ENCODE measurements around the gene CTNND1. TPM values are rescaled to one million over a fixed set of nuclear protein-coding genes. Genes with fewer than 3 reads are reported as not detected.
"Not testable (repeated sequence)": the region's sequence is repeated elsewhere in the genome, so short reads cannot be mapped to it uniquely, and the experiment has no call there.

CTNND1 gene
- total and polyA plus RNA-seq, 3 experiments from 2014 or later, result 0.95 to 4.4 (median 3.1) TPM

DNA sequence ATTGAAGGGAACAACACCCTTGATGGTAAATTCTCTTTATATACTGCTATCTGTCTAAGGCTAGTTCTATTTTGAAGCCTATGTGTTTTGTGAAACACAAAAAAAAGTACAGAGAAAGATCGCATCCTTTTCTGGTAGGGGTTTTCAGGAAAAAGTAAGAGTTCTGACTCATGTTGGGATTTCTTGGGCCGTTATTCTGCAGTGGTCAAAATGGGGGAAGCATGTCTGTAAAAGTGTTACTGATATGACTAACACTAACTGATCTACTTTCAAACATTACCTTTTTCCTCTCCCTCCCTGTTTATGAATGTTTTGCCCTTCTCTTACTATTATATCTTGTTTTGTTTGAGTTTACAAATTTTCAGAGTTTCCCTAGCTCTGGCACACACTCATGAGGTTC lies 53.9 kb downstream of the CTNND1 start:
- Histone ChIP-seq H3K4me1 (ENCODE audit: insufficient read depth, low read length) (no peaks in the 10 kb centered on the region), H3K4me3 (ENCODE audit: low read length) (no peak overlapping the region), H3K27ac (ENCODE audit: low read depth, low read length) (no peak overlapping the region), H3K36me3 (ENCODE audit: insufficient read depth, low read length) (peaks cover 17% of the 10 kb centered on the region), H3K27me3 (ENCODE audit: insufficient read depth, low read length, poor library complexity, severe bottlenecking) (no peaks in the 10 kb centered on the region), H3K9me3 (ENCODE audit: low read length) (no peaks in the 10 kb centered on the region)
- H3K4me1 Mint-ChIP-seq, result no peaks in the 10 kb centered on the region
- ChIA-PET CTCF (no interaction called here), POLR2A (interaction anchor here (0.7 kb wide), 1 partner anchor 106 kb away, joined by 3 read pairs; no protein-coding TSS in a partner anchor)
- H3K36me3 Mint-ChIP-seq, result peaks cover 0 to 53% (median 18%) of the 10 kb centered on the region in 3 donors
- no peak for DNase-seq
- no peak overlapping the region for H3K4me3 Mint-ChIP-seq
- H3K9me3 Mint-ChIP-seq, result no peaks in the 10 kb centered on the region
- H3K27me3 Mint-ChIP-seq, result no peaks in the 10 kb centered on the region
- H3K27ac Mint-ChIP-seq, result no peak overlapping the region

GRCh38 chr11:57815877-57816276 lies 54.3 kb downstream of the CTNND1 start:
- ChIA-PET POLR2A (no interaction called here), CTCF (no interaction called here)
- H3K9me3 Mint-ChIP-seq, result no peaks in the 10 kb centered on the region
- Histone ChIP-seq H3K9me3 (ENCODE audit: low read length) (no peaks in the 10 kb centered on the region), H3K27me3 (ENCODE audit: insufficient read depth, low read length, poor library complexity, severe bottlenecking) (no peaks in the 10 kb centered on the region), H3K4me1 (ENCODE audit: insufficient read depth, low read length) (no peaks in the 10 kb centered on the region), H3K27ac (ENCODE audit: low read depth, low read length) (no peak overlapping the region), H3K4me3 (ENCODE audit: low read length) (no peak overlapping the region), H3K36me3 (ENCODE audit: insufficient read depth, low read length) (peaks cover 15% of the 10 kb centered on the region)
- no peaks in the 10 kb centered on the region for H3K4me1 Mint-ChIP-seq
- peaks cover 0 to 51% (median 18%) of the 10 kb centered on the region in 3 donors for H3K36me3 Mint-ChIP-seq
- H3K27me3 Mint-ChIP-seq, result no peaks in the 10 kb centered on the region
- no peak for DNase-seq
- H3K27ac Mint-ChIP-seq, result no peak overlapping the region
- no peak overlapping the region for H3K4me3 Mint-ChIP-seq

DNA sequence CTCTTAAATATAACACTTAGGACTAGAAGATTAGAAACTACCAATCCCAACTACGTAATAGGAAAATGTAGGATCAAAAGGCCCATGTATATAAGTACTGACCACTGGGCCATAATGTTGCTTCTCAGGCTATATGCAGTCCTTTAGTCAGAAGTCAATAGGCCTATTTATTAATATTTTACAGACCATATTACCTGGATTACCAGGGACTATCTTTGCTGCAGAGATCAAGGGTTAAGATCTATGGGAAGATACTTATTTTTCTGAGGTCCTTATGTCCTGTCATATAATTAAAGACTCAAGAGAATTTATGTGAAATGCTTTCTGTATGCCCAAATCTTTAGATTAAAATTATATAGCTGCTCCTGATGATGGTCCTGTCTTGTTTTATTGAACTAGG lies 57.2 kb downstream of the CTNND1 start:
- Mint-ChIP-seq H3K36me3 (peaks cover 0 to 39% (median 15%) of the 10 kb centered on the region in 3 donors), H3K27me3 (peaks cover 0 to 1% of the 10 kb centered on the region in 2 donors), H3K9me3 (no peaks in the 10 kb centered on the region), H3K4me3 (no peak overlapping the region), H3K4me1 (no peaks in the 10 kb centered on the region), H3K27ac (no peak overlapping the region)
- no peak overlapping the region for H3K4me3 ChIP-seq (ENCODE audit: low read length)
- no peak overlapping the region for H3K27ac ChIP-seq (ENCODE audit: low read depth, low read length)
- no peaks in the 10 kb centered on the region for H3K9me3 ChIP-seq (ENCODE audit: low read length)
- CTCF ChIA-PET, result interaction anchor here (1.0 kb wide), 1 partner anchor 13 kb away, joined by 3 read pairs; no protein-coding TSS in a partner anchor
- no peaks in the 10 kb centered on the region for H3K4me1 ChIP-seq (ENCODE audit: insufficient read depth, low read length)
- no peaks in the 10 kb centered on the region for H3K27me3 ChIP-seq (ENCODE audit: insufficient read depth, low read length, poor library complexity, severe bottlenecking)
- POLR2A ChIA-PET, result no interaction called here
- H3K36me3 ChIP-seq (ENCODE audit: insufficient read depth, low read length), result peaks cover 4% of the 10 kb centered on the region
- no peak for DNase-seq

GRCh38 chr11:57819252-57819979 lies 57.8 kb downstream of the CTNND1 start:
- POLR2A ChIA-PET, result no interaction called here
- CTCF ChIA-PET, result interaction anchor here (1.0 kb wide), 1 partner anchor 13 kb away, joined by 3 read pairs; no protein-coding TSS in a partner anchor
- DNase-seq, result no peak

GRCh38 chr11:57823859-57824258 lies 62.3 kb downstream of the CTNND1 start:
- Mint-ChIP-seq H3K36me3 (no peaks in the 10 kb centered on the region), H3K9me3 (no peaks in the 10 kb centered on the region), H3K27me3 (peaks cover 6 to 8% of the 10 kb centered on the region in 2 donors), H3K4me3 (no peak overlapping the region), H3K27ac (no peak overlapping the region), H3K4me1 (no peaks in the 10 kb centered on the region)
- POLR2A ChIA-PET, result no interaction called here
- Histone ChIP-seq H3K27ac (ENCODE audit: low read depth, low read length) (no peak overlapping the region), H3K4me3 (ENCODE audit: low read length) (no peak overlapping the region), H3K9me3 (ENCODE audit: low read length) (no peaks in the 10 kb centered on the region), H3K36me3 (ENCODE audit: insufficient read depth, low read length) (no peaks in the 10 kb centered on the region), H3K27me3 (ENCODE audit: insufficient read depth, low read length, poor library complexity, severe bottlenecking) (no peaks in the 10 kb centered on the region), H3K4me1 (ENCODE audit: insufficient read depth, low read length) (no peaks in the 10 kb centered on the region)
- CTCF ChIA-PET, result no interaction called here
- DNase-seq, result no peak

More at GRCh38 chr11:57819252-57819979, 57.8 kb downstream of the CTNND1 start:
- H3K27ac ChIP-seq (ENCODE audit: low read depth, low read length), result no peak overlapping the region
- Mint-ChIP-seq H3K4me3 (no peak overlapping the region), H3K36me3 (peaks cover 0 to 34% (median 14%) of the 10 kb centered on the region in 3 donors), H3K9me3 (no peaks in the 10 kb centered on the region), H3K27ac (no peak overlapping the region), H3K27me3 (peaks cover 0 to 1% of the 10 kb centered on the region in 2 donors), H3K4me1 (no peaks in the 10 kb centered on the region)
- no peaks in the 10 kb centered on the region for H3K4me1 ChIP-seq (ENCODE audit: insufficient read depth, low read length)
- no peaks in the 10 kb centered on the region for H3K27me3 ChIP-seq (ENCODE audit: insufficient read depth, low read length, poor library complexity, severe bottlenecking)
- no peaks in the 10 kb centered on the region for H3K9me3 ChIP-seq (ENCODE audit: low read length)
- peaks cover 3% of the 10 kb centered on the region for H3K36me3 ChIP-seq (ENCODE audit: insufficient read depth, low read length)
- H3K4me3 ChIP-seq (ENCODE audit: low read length), result no peak overlapping the region

DNA sequence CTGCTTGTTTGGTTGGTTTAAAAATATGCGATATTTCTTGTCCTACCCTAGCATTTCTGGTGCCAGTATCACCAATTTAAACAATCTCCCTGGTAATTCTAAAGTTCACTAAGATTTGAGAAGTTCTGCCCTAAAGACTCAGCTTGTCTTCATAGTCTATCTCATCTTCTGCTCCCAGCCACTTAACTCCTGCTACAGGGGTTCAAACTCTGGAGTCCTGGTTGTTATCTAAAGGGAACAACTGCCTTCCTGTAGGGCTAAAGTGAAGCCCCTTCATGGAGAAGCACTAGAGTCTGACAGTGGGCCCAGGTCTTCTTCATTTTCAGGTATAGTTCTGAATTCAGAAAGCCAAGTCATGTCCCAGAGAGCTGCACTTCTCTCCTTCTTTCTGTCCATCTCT lies 73.2 kb downstream of the CTNND1 start:
- Mint-ChIP-seq H3K4me3 (no peak overlapping the region), H3K9me3 (peaks cover 0 to 4% (median 0%) of the 10 kb centered on the region in 5 donors), H3K27me3 (peaks cover 29 to 61% of the 10 kb centered on the region in 2 donors), H3K36me3 (no peaks in the 10 kb centered on the region), H3K27ac (no peak overlapping the region), H3K4me1 (no peaks in the 10 kb centered on the region)
- H3K9me3 ChIP-seq (ENCODE audit: low read length), result no peaks in the 10 kb centered on the region
- no peak for DNase-seq
- peaks cover 4% of the 10 kb centered on the region for H3K27me3 ChIP-seq (ENCODE audit: insufficient read depth, low read length, poor library complexity, severe bottlenecking)
- CTCF ChIA-PET, result no interaction called here
- POLR2A ChIA-PET, result no interaction called here
- no peak overlapping the region for H3K4me3 ChIP-seq (ENCODE audit: low read length)
- no peak overlapping the region for H3K27ac ChIP-seq (ENCODE audit: low read depth, low read length)
- no peaks in the 10 kb centered on the region for H3K36me3 ChIP-seq (ENCODE audit: insufficient read depth, low read length)
- no peaks in the 10 kb centered on the region for H3K4me1 ChIP-seq (ENCODE audit: insufficient read depth, low read length)

DNA sequence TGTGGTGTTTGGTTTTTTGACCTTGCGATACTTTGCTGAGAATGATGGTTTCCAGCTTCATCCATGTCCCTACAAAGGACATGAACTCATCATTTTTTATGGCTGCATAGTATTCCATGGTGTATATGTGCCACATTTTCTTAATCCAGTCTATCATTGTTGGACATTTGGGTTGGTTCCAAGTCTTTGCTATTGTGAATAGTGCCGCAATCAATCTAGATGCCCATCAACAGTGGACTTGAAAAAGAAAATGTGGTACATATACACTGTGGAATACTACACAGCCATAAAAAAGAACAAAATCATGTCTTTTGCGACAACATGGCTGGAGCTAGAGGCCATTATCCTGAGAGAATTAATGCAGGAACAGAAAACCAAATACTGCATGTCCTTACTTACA lies 77.0 kb downstream of the CTNND1 start:
- H3K36me3 Mint-ChIP-seq; H3K27ac ChIP-seq (ENCODE audit: low read depth, low read length); H3K27me3 ChIP-seq (ENCODE audit: insufficient read depth, low read length, poor library complexity, severe bottlenecking); H3K4me1 ChIP-seq (ENCODE audit: insufficient read depth, low read length); H3K4me3 Mint-ChIP-seq; CTCF ChIA-PET; H3K36me3 ChIP-seq (ENCODE audit: insufficient read depth, low read length); H3K9me3 ChIP-seq (ENCODE audit: low read length); POLR2A ChIA-PET; H3K27ac Mint-ChIP-seq; H3K4me3 ChIP-seq (ENCODE audit: low read length); DNase-seq; H3K9me3 Mint-ChIP-seq; H3K4me1 Mint-ChIP-seq: not testable (repeated sequence)
- H3K27me3 Mint-ChIP-seq, result peaks cover 21 to 38% of the 10 kb centered on the region in 2 donors

DNA sequence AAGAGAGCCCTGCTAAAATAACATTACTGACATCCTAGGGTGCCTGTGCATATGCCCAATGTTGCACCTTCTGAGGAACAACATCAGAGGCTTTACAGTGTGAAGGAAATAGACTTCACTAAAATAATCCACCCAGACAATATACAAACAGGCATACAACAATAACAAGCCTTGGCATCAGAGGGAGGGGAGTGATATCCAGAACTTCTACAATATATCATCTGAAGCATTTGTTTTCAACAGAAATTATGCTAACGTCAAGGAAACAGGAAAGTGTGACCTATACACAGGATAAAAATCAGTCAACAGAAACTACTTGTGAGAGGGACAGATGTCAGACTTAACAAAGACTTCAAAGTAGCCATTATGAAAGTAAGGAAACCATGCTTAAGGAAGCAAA lies 81.3 kb downstream of the CTNND1 start:
- Histone ChIP-seq H3K9me3 (ENCODE audit: low read length) (no peaks in the 10 kb centered on the region), H3K4me1 (ENCODE audit: insufficient read depth, low read length) (no peaks in the 10 kb centered on the region), H3K27ac (ENCODE audit: low read depth, low read length) (no peak overlapping the region), H3K4me3 (ENCODE audit: low read length) (no peak overlapping the region), H3K36me3 (ENCODE audit: insufficient read depth, low read length) (no peaks in the 10 kb centered on the region), H3K27me3 (ENCODE audit: insufficient read depth, low read length, poor library complexity, severe bottlenecking) (no peaks in the 10 kb centered on the region)
- H3K27me3 Mint-ChIP-seq, result peaks cover 22 to 32% of the 10 kb centered on the region in 2 donors
- no peaks in the 10 kb centered on the region for H3K36me3 Mint-ChIP-seq
- H3K9me3 Mint-ChIP-seq, result peaks cover 0 to 7% (median 5%) of the 10 kb centered on the region in 5 donors
- no peaks in the 10 kb centered on the region for H3K4me1 Mint-ChIP-seq
- H3K4me3 Mint-ChIP-seq, result no peak overlapping the region
- ChIA-PET POLR2A (no interaction called here), CTCF (no interaction called here)
- DNase-seq, result no peak
- no peak overlapping the region for H3K27ac Mint-ChIP-seq

All from CD8-positive, alpha-beta memory T cell (primary cell).